ENCODE results near the gene RXFP4. TPM values are rescaled to one million over a fixed set of nuclear protein-coding genes. Genes with fewer than 3 reads are reported as not detected.

The RXFP4 gene
- total RNA-seq, 2 donors from 2014 or later: not detected

DNA sequence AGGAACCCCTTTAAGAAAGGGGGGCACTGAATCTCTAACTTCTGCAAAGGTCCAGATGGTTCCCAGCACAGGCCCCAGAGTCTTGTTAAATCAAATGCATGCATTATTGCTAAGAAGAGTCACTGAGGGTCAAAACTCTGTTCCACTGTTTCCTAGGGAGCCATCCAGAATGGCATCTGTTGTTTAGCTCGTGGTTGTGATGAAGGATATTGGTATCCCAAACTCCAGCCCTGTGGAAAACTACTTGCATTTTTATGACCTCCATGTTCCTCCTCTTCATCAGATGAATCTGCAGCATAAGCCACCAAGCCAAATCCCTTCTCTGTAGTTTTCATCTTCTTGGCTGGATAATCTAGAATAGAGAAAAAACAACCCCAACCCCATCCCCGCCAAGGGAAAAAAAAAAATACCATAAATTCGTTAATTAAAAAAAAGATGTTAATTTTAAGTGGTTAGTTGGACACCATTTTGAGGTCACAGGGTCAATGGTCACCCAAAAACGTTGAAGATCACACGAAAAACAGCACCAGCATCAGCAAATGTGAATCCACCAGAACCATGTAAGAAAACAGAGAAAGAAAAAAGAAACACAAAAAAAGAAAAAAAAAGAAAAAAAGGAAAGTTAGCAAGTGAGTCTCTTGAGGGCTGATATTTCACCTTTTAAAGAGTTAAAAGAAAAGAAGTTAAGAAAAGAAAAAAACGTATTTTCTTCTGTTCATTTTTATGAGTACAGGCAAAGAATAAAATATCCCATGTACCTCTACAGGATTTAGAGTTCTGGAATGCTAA lies 27.3 kb upstream of the RXFP4 start:
- DNase-seq (ENCODE audit: low spot score): no peak
- Histone ChIP-seq H3K27ac (no peak overlapping the region), H3K4me1 (replicated peaks) (no peaks in the 10 kb centered on the region), H3K36me3 (peaks cover 24 to 28% of the 10 kb centered on the region in 2 donors), H3K9me3 (no peaks in the 10 kb centered on the region), H3K4me3 (no peak overlapping the region), H3K27me3 (replicated peaks; ENCODE audit: insufficient read depth) (no peaks in the 10 kb centered on the region)
- TF ChIP-seq POLR2AphosphoS5 (IDR thresholded peaks at IDR 0.05): no peak
- no peak for TF ChIP-seq POLR2A (IDR thresholded peaks at IDR 0.05)
- TF ChIP-seq, protein P1, sequence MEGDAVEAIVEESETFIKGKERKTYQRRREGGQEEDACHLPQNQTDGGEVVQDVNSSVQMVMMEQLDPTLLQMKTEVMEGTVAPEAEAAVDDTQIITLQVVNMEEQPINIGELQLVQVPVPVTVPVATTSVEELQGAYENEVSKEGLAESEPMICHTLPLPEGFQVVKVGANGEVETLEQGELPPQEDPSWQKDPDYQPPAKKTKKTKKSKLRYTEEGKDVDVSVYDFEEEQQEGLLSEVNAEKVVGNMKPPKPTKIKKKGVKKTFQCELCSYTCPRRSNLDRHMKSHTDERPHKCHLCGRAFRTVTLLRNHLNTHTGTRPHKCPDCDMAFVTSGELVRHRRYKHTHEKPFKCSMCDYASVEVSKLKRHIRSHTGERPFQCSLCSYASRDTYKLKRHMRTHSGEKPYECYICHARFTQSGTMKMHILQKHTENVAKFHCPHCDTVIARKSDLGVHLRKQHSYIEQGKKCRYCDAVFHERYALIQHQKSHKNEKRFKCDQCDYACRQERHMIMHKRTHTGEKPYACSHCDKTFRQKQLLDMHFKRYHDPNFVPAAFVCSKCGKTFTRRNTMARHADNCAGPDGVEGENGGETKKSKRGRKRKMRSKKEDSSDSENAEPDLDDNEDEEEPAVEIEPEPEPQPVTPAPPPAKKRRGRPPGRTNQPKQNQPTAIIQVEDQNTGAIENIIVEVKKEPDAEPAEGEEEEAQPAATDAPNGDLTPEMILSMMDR (IDR thresholded peaks at IDR 0.05): no peak
- WGBS: 55% methylated on average over 6 of the region's 6 CpGs
- intact Hi-C loops (cut with DNase I): loop anchor here (5.0 to 10.0 kb wide), 2 partner anchors 57 to 159 kb away; partner anchors contain the start of genes GON4L and SYT11

DNA sequence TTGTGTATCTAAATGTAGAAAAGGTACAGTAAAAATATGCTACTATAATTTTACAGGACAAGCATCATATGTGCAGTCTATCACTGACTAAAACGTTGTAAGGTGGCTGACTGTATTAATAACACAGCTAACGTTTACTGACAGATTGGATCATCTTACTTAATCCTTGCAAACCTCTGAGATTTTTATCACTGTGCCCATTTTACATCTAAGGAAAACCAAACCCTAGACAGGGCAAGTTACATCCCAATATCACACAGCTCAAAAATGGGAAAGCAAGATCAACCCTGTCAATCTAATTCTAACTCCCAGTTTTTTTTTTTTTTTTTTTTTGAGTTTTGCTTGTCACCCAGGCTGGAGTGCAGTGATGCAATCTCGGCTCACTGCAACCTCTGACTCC lies 22.8 kb upstream of the RXFP4 start:
- 71% methylated on average over 3 of the region's 3 CpGs for WGBS
- no peak overlapping the region for H3K27ac ChIP-seq
- no peaks in the 10 kb centered on the region for H3K4me1 ChIP-seq (replicated peaks)
- no peak overlapping the region for H3K4me3 ChIP-seq
- intact Hi-C loops (cut with DNase I): loop anchor here (10.0 kb wide), 1 partner anchor 164 kb away; no protein-coding TSS in a partner anchor
- H3K9me3 ChIP-seq: no peaks in the 10 kb centered on the region
- no peak for TF ChIP-seq POLR2A (IDR thresholded peaks at IDR 0.05)
- TF ChIP-seq POLR2AphosphoS5 (IDR thresholded peaks at IDR 0.05): no peak
- TF ChIP-seq, protein P1 (IDR thresholded peaks at IDR 0.05): no peak
- peaks cover 41 to 43% of the 10 kb centered on the region in 2 donors for H3K36me3 ChIP-seq
- no peaks in the 10 kb centered on the region for H3K27me3 ChIP-seq (replicated peaks; ENCODE audit: insufficient read depth)
- DNase-seq (ENCODE audit: low spot score): no peak

DNA sequence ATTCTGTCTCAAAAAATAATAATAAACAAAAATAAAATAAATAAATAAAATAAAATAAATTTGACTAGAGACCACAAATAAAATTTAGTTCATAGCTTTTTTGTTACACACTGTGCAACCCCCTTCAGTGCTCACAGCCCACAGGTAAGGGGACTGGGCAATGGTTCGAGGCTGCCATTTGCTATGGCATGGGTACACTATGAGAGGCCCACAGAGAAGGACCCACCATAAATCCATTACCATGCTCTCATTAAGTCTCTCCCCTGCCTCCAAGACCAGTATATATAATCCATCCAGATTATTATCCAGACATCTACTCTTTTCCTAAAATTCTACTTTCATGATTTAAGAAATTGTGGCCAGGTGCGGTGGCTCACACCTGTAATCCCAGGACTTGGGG lies 21.6 kb upstream of the RXFP4 start:
- WGBS: 93% methylated on average over 2 of the region's 2 CpGs
- TF ChIP-seq POLR2AphosphoS5 (IDR thresholded peaks at IDR 0.05) (no peak), POLR2A (IDR thresholded peaks at IDR 0.05) (no peak)
- TF ChIP-seq, protein P1 (IDR thresholded peaks at IDR 0.05): no peak
- H3K36me3 ChIP-seq: peaks cover 38 to 40% of the 10 kb centered on the region in 2 donors

DNA sequence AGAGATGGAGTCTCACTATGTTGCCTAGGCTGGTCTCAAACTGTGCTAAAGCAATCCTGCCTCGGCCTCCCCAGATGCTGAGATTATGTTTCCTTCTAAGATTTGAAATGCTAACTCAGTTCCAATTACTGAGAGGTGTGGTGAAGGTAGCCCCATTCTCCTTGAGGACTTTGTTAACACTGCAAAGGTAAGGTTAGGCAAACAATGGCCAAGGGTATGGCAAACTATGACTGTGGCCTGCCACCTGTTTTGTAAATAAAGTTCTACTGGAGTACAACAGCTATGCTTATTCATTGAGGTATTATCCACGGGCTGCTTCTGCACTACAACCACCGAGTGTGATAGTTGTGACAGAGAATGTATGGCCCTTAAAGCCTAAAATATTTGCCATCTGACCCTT lies 20.7 kb upstream of the RXFP4 start:
- WGBS: 92% methylated on average over 3 of the region's 3 CpGs
- no peaks in the 10 kb centered on the region for H3K9me3 ChIP-seq
- no peak overlapping the region for H3K27ac ChIP-seq
- intact Hi-C loops (cut with DNase I): no loop called here
- no peaks in the 10 kb centered on the region for H3K4me1 ChIP-seq (replicated peaks)
- no peaks in the 10 kb centered on the region for H3K27me3 ChIP-seq (replicated peaks; ENCODE audit: insufficient read depth)
- H3K4me3 ChIP-seq: no peak overlapping the region
- TF ChIP-seq POLR2A (IDR thresholded peaks at IDR 0.05) (no peak), POLR2AphosphoS5 (IDR thresholded peaks at IDR 0.05) (no peak)
- TF ChIP-seq, protein P1 (IDR thresholded peaks at IDR 0.05): no peak
- no peak for DNase-seq (ENCODE audit: low spot score)
- H3K36me3 ChIP-seq: peaks cover 40 to 45% of the 10 kb centered on the region in 2 donors

More for the DNA sequence above, 21.6 kb upstream of the RXFP4 start:
- intact Hi-C loops (cut with DNase I): loop anchor here (10.0 kb wide), 1 partner anchor 165 kb away; no protein-coding TSS in a partner anchor
- H3K27me3 ChIP-seq (replicated peaks; ENCODE audit: insufficient read depth): no peaks in the 10 kb centered on the region
- no peak for DNase-seq (ENCODE audit: low spot score)
- H3K4me3 ChIP-seq: no peak overlapping the region
- no peak overlapping the region for H3K27ac ChIP-seq
- no peaks in the 10 kb centered on the region for H3K4me1 ChIP-seq (replicated peaks)
- H3K9me3 ChIP-seq: no peaks in the 10 kb centered on the region

DNA sequence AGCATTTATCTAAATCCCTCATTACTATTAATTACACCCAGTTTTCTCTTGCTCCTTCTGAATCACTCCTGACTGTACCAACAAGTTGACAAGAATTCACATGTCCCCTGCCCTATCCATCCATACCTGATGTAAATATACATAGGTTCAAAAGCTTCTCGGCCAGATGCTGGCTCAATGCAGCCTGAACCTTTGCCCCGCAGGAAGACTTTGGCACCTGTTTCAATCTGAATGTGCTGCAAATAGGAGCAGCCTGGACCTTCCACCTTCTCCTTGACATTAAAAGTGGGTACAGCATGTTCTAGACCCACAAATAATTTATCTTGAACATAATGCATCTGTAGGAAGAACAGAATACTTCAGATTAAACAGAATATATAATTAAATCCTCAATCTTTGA lies 15.9 kb upstream of the RXFP4 start:
- 88% methylated on average over 2 of the region's 2 CpGs for WGBS
- H3K36me3 ChIP-seq: peaks cover 21 to 33% of the 10 kb centered on the region in 2 donors

More for the DNA sequence above, 15.9 kb upstream of the RXFP4 start:
- TF ChIP-seq, protein P1 (IDR thresholded peaks at IDR 0.05): no peak
- TF ChIP-seq POLR2AphosphoS5 (IDR thresholded peaks at IDR 0.05) (no peak), POLR2A (IDR thresholded peaks at IDR 0.05) (no peak)
- intact Hi-C loops (cut with DNase I): no loop called here
- H3K27ac ChIP-seq: no peak overlapping the region
- DNase-seq (ENCODE audit: low spot score): no peak
- peaks cover 4% of the 10 kb centered on the region for H3K4me1 ChIP-seq (replicated peaks)
- no peaks in the 10 kb centered on the region for H3K9me3 ChIP-seq
- H3K4me3 ChIP-seq: no peak overlapping the region
- no peaks in the 10 kb centered on the region for H3K27me3 ChIP-seq (replicated peaks; ENCODE audit: insufficient read depth)

Measured in prostate gland (tissue), 2 donors.